ACHN (cell line): ENCODE results near the gene CCDC85A.
A peak's percentile ranks its signal among the peaks of the same experiment; 100 is the strongest.
"Not testable (repeated sequence)": the region's sequence is repeated elsewhere in the genome, so short reads cannot be mapped to it uniquely, and the experiment has no call there.

Experiments used
- DNase-seq: peaks from one replicate; pipeline ENCODE4 v3.0.0-alpha.2; 2015
- in situ Hi-C: cut with HindIII; loops from 2 replicates; pipeline ENCODE4 v1.10.0; 2017; ENCODE audit warnings: low sequenced_read_pairs, low pct_ligation_motif_present, low pct_unique_long_range_greater_than_20kb

Gene CCDC85A

DNA sequence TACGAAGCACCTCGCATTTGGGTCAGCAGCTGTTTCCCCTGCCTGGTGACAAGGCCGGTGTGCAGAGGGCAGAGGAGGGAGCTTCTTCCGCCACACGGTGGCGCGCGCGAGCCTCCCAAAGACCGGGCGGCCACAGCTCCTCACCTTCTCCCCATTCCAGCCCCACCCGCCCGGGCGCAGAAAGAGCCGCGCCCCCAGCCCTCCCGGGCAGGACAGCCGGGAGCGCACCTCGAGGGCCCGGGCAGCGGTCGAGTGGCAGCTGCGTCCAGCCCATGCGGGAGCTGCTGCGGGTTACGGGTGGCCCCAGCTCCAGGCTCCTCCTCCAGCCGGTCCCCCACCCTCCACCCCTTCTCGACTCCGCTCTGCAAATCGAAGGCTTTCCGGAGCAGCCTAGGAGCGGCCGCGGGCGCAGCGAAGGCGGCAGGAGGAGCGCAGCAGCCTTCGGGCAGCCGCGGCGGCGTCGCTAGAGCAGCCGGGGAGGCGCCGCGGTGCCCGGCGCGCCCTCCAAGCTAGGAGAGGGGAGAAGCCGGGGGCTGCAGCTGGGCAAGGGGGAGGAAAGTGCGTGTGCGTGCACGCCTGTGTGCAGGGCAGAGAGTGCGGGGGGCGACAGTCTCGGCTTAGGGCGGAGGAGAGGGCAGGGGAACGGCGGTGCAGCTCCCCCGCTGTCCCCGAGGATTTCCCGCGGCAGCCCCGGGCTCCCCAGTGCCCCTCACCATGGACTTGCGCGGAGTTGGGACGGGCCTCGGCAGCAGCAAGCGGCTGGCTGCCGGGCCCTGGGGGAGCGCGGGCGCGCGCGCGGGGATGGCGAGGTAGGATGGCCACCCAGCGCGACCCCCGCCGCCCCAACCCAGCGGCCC, at the start of gene CCDC85A:
Gene CCDC85A (plus strand): TSS at position 348 of the 857 bp plus-strand sequence. CDS start 635 bp downstream, outside the sequence.
- DNase-seq, result peak; percentile 76
- in situ Hi-C loops, result no loop called here

DNA sequence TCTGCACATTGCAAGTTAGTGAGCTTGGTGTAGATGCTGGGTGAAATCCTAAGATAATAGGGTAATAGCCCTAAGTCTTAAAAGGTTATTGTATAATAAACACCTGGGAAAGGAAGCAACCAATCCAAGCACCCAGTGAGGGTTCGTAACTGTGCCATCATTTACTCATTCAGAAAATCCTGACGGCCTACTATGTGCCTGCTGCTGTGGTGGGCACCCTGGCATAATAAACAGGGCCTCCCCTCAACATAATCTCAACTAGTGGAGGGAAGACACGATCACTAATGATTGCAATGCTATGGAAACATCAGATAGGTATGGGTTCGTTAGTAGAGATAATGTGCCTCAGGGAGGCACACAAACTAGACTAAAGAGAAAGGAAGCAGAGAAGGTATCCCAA, 48.9 kb upstream of the CCDC85A start:
- in situ Hi-C loops, result no loop called here
- no peak for DNase-seq

- in situ Hi-C loops, DNase-seq: not testable (repeated sequence)
These were observed 41.2 kb upstream of the CCDC85A start for GRCh38 chr2:56142497-56143061.

- in situ Hi-C loops, result no loop called here
- DNase-seq, result no peak
These were observed 35.9 kb upstream of the CCDC85A start for GRCh38 chr2:56147907-56148306.

DNA sequence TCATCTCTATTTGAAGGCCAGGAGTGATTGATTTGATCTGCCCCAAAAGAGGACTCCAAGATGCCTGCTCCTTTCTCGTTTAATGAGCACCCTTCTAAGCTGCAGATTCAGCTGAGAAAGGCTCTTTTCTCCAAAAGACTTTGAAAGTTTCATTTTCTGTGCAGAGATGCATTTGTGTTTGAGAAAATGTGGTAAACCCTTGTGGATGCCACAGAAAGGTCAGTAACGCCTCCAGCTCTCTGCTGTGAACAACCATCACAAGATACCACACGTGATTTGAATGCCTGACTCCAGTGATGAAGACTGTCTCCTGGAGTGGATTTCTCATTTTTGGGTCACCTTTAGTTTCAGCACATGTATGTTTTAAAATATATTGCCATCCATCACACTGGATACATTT, 35.0 kb upstream of the CCDC85A start:
- no peak for DNase-seq
- in situ Hi-C loops, result no loop called here

- in situ Hi-C loops, result no loop called here
- no peak for DNase-seq
These were observed 31.9 kb upstream of the CCDC85A start for GRCh38 chr2:56151841-56152240.

- in situ Hi-C loops, result no loop called here
- DNase-seq, result no peak
These were observed 28.6 kb upstream of the CCDC85A start for GRCh38 chr2:56155188-56155587.

DNA sequence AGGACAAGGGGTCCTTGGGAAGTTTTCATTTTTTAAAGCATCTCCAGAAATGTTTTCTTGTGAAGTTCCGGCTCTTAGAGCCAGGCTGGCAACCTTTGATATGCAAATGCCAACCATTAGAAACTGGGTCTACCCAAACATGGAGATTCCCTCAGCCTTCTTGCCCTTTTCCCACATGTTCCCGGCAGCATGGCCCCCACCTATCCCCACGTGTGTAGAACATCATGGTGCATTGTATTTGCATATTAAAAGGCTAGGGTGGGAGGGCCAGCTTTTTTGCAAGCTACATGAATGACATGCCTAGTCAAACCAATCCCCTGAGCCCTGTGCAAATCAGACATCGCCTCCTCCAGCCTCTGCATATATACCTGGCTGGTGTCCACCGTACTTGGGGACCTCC, 23.9 kb upstream of the CCDC85A start:
- DNase-seq, in situ Hi-C loops: not testable (repeated sequence)

- no peak for DNase-seq
These were observed 15.9 kb upstream of the CCDC85A start for GRCh38 chr2:56167616-56168562.

DNA sequence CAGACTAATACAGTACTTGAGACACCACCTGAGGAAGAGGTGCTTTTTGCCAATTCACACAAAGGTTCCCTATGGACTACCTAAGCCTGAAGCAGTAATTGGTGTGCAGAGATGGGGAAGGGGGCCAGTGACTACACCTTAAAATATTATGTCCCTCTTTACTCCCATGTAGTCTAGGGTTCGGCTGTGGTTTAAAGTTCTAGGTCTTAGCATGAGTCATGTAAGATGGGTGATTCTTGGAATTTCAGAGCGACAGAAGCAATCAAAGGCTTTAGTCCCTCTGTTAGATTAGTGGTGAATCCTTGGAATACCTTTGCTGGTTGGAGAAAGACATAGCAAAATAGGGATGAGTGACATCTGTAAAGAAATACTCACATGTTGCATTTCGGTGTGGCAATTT, 14.3 kb upstream of the CCDC85A start:
- in situ Hi-C loops, result no loop called here
- no peak for DNase-seq

More at GRCh38 chr2:56167616-56168562, 15.9 kb upstream of the CCDC85A start:
- in situ Hi-C loops, result no loop called here

- in situ Hi-C loops, result no loop called here
- no peak for DNase-seq
These were observed 13.3 kb upstream of the CCDC85A start for GRCh38 chr2:56170504-56170903.

DNA sequence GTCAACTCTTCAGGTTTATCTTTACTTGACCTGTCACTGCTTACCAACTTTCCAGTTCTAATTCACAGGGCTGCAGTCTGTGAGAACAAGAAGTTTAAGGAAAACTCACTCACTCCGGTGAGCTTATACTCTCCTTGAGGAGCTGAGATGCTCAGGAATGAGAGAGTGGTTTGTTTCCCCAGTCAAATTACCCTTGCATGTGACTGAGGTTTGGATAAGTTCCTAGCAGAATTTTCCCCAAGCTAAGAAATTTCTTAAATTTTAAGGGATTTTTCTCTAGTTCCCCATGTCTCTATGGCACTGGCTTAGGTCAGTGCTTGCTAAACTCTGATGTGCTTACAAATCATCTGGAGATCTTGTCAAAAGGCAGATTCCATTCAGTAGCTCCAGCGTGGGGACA, 12.8 kb upstream of the CCDC85A start:
- in situ Hi-C loops, result no loop called here
- DNase-seq, result no peak

DNA sequence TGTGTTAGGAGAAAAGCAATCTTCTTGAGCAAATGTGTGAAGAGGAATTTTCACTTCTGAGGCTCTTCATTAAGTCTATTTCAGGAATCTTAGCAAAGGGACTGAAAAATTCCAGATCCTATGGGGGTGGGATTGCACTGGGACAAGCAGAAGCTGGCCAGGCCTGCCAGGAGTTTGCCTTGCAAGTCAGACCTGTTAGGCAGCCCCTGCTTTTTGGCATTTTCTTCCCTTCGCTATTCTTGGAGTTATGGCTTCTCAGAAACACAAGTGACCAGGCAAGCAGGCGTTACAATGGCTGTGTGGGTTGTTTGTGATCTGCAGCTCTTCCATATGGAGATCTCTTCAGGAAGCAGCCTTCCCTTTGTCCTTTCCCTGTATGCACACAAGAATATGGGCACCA, 8.0 kb upstream of the CCDC85A start:
- in situ Hi-C loops, result no loop called here
- DNase-seq, result no peak

GRCh38 chr2:56177420-56178220, 6.2 kb upstream of the CCDC85A start:
- DNase-seq, result no peak
- in situ Hi-C loops, result no loop called here

GRCh38 chr2:56179931-56180330, 3.9 kb upstream of the CCDC85A start:
- in situ Hi-C loops, result no loop called here
- no peak for DNase-seq

- no peak for DNase-seq
- in situ Hi-C loops, result no loop called here
These were observed 1.4 kb upstream of the CCDC85A start for GRCh38 chr2:56182420-56182819.

DNA sequence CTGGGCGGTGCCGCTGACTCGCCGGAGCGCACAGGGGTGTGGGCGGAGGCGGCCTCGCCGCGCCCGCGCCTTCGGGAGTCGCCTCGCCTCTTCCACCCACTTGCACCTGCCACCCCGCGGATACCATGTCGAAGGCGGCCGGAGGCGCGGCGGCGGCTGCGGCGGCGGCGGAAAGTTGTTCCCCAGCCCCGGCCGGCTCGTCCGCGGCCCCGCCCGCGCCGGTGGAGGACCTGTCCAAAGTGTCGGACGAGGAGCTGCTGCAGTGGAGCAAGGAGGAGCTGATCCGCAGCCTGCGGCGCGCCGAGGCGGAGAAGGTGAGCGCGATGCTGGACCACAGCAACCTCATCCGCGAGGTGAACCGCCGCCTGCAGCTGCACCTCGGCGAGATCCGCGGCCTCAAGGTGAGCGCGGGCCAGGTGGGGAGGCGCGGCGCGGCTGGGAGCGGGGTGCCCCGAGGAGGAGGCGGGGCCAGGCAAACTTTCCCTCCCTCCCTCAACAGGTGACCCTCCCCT, 766 bp downstream of the CCDC85A start:
- DNase-seq, result peak; percentile 4

DNA sequence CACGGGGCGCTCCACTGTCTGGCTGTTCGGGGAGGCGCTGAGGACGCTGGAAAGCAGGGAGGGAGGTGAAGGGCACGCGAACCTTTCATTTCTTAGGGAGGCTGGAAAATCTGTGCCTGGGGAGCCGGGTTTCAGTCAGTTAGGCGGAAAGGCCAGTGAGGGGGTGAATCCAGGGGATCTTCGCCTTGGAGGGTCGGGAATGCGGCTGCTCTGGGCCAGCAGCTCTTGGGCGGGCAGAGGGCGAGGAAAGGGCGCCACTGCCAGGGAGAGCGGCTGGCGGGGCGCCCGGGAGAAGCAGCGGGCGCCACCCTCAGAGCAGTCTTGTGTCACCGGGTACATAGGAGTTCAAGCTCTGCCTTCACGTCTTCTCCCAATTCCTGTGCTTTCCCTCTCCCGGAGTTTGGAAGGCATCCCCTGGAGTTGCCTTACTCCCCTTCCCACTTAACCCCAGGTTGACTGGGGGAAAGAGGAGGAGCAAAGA, 1.4 kb downstream of the CCDC85A start:
- DNase-seq, result peak; percentile 15
- in situ Hi-C loops, result no loop called here

More for the DNA sequence above, 766 bp downstream of the CCDC85A start:
- in situ Hi-C loops, result no loop called here
